Measurements from ENCODE around the gene FYCO1. TPM values are rescaled to one million over a fixed set of nuclear protein-coding genes. Genes with fewer than 3 reads are reported as not detected.

The FYCO1 gene
- total RNA-seq, 1 donor from 2014 or later: 56.2 TPM

- H3K9me3 ChIP-seq: no peaks in the 10 kb centered on the region
- no peak overlapping the region for H3K27ac ChIP-seq
- H3K36me3 ChIP-seq: peaks cover 32 to 61% of the 10 kb centered on the region in 2 donors
- intact Hi-C loops (cut with DNase I): no loop called here
- no peak for DNase-seq (ENCODE audit: low spot score in 2 of 2)
- no peak overlapping the region for H3K4me3 ChIP-seq
- no peaks in the 10 kb centered on the region for H3K27me3 ChIP-seq
- TF ChIP-seq, protein P1, sequence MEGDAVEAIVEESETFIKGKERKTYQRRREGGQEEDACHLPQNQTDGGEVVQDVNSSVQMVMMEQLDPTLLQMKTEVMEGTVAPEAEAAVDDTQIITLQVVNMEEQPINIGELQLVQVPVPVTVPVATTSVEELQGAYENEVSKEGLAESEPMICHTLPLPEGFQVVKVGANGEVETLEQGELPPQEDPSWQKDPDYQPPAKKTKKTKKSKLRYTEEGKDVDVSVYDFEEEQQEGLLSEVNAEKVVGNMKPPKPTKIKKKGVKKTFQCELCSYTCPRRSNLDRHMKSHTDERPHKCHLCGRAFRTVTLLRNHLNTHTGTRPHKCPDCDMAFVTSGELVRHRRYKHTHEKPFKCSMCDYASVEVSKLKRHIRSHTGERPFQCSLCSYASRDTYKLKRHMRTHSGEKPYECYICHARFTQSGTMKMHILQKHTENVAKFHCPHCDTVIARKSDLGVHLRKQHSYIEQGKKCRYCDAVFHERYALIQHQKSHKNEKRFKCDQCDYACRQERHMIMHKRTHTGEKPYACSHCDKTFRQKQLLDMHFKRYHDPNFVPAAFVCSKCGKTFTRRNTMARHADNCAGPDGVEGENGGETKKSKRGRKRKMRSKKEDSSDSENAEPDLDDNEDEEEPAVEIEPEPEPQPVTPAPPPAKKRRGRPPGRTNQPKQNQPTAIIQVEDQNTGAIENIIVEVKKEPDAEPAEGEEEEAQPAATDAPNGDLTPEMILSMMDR (IDR thresholded peaks at IDR 0.05): no peak
- peaks cover 0 to 4% of the 10 kb centered on the region in 2 donors for H3K4me1 ChIP-seq
Observed at GRCh38 chr3:45944830-45945620, 50.6 kb downstream of the FYCO1 start.

DNA sequence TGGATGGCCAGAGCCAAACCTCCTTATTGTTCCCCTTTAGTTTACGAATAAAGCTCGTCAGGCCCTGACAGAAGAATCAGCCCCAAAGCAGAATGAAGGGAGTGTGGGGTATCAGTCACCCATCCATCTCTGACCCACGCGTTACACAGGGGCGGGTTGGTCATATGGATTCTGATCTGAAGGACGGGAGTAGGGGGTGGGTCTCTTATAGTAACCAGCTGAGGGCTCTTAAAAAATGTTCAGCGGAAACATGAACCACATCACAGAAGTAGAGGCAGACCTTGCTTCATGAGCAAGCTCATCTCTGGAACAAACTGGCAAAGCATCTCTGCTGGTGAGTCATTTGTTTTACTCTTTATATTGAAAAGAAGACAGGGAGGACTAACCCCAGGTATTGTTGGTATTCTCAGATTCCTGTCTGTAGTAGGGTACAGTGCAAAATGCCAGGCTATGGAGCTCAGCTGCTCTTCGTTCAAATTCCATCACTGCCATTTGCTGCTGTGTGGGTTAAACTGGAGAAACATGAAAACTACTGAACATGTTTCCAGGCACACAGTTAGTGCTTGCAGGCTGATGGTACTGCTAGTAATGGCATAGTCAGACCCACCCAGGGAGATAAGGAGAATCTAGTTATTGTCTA is 52.3 kb downstream of the FYCO1 start, which contains the start of gene CXCR6:
Gene CXCR6, plus strand, starts transcription at position 258 of the 640 bp plus-strand sequence. CDS start 3,018 bp downstream, outside the sequence.
- intact Hi-C loops (cut with DNase I): no loop called here
- Histone ChIP-seq H3K4me3 (no peak within 1 kb of the TSS), H3K27me3 (no peaks in the 10 kb centered on the region), H3K36me3 (peaks cover 20 to 51% of the 10 kb centered on the region in 2 donors), H3K4me1 (peaks cover 0 to 7% of the 10 kb centered on the region in 2 donors), H3K27ac (no peak within 1 kb of the TSS), H3K9me3 (no peaks in the 10 kb centered on the region)
- TF ChIP-seq, protein P1 (IDR thresholded peaks at IDR 0.05): no peak
- no peak for DNase-seq (ENCODE audit: low spot score in 2 of 2)

DNA sequence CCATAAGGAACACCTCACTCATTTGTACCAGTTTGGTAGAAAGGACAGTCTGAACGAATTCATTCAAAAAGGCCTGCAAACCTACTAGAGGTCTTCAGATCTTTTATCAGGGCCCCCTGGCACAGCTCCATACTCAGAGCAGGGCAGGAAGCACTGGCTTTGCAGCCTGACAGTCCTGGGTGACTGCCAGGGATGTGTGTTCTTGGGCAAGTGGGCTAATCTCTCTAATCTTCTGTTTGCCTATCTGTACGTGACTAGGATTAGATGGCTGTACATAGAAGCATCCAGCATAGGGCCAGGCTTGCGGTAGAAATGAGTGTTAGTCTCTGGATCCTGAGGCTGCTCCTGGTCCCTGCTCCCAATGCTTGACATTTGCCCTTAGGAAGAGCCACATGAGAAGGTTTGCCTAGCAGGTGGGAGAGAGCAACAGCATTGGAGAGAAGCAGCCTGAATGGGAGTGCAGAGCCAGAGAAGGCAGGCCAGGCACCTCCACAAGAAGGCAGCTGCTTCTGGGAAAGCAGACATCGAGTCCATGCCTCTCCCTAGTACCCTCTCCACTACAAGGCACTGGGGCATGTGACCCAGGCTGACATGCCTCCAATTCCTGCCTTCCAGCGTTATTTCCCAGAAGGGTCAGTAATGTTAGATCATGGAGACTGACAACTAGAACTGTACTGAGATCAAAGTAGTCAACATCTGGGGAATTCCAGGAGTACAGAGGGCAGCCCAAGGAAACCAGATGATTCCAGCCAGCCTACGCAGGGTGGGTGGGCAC is 53.4 kb downstream of the FYCO1 start:
- intact Hi-C loops (cut with DNase I): no loop called here
- no peak for DNase-seq (ENCODE audit: low spot score in 2 of 2)
- Histone ChIP-seq H3K27me3 (no peaks in the 10 kb centered on the region), H3K4me1 (peaks cover 0 to 3% of the 10 kb centered on the region in 2 donors), H3K27ac (no peak overlapping the region), H3K4me3 (no peak overlapping the region), H3K9me3 (no peaks in the 10 kb centered on the region), H3K36me3 (peaks cover 22 to 55% of the 10 kb centered on the region in 2 donors)
- TF ChIP-seq, protein P1 (IDR thresholded peaks at IDR 0.05): no peak

DNA sequence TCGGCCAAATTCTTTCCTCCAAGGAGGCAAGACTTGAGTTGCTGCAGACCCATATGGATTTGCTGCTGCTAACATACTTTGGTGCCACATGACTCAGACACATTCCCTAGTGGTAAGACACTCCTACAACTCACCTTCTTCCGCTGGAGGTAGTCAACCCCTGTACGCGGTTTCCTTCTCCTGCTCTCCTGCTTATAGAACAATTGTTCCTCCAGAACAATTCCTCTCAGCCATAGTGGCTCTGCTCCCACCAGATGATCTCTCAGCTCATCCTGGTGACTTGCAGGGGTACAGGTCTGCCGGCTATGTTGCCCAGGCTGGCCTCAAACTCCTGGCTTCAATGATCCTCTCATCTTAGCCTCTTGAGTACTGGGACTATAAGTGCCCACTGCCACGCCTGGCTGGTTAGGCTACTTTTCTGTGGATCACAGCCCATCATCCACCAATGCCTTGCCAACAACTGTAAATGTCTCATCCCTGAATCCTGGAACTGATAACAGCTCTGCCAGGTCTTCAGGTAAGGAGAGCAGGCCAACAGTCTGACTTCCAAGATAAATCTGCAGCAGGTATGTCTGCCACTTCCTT is 54.8 kb downstream of the FYCO1 start:
- intact Hi-C loops (cut with DNase I): no loop called here
- Histone ChIP-seq H3K27ac (no peak overlapping the region), H3K4me1 (peaks cover 0 to 3% of the 10 kb centered on the region in 2 donors), H3K9me3 (no peaks in the 10 kb centered on the region), H3K27me3 (no peaks in the 10 kb centered on the region), H3K36me3 (peaks cover 24 to 55% of the 10 kb centered on the region in 2 donors), H3K4me3 (no peak overlapping the region)
- no peak for DNase-seq (ENCODE audit: low spot score in 2 of 2)
- TF ChIP-seq, protein P1 (IDR thresholded peaks at IDR 0.05): no peak
